CD14-positive monocyte (primary cell): Measurements from ENCODE around the gene NDUFS6. TPM values are rescaled to one million over a fixed set of nuclear protein-coding genes. Genes with fewer than 3 reads are reported as not detected.

Experiments
- DNase-seq, 3 donors: peaks; one replicate each; pipeline ENCODE4 v3.0.0-alpha.2; 2011 to 2022
- H2AFZ ChIP-seq: 2 replicates; pipeline ENCODE4 v1.6.0; 2012; ENCODE audit warnings: mild to moderate bottlenecking, low read depth, low read length, inconsistent platforms; ENCODE audit not compliant: insufficient read depth, poor library complexity, severe bottlenecking
- H3K27ac ChIP-seq, 2 donors: 1 replicate in 1 of 2; 2 replicates in 1 of 2; pipeline ENCODE4 v1.5.1; 2012 to 2013; ENCODE audit warnings: low read length in 2 of 2, control low read depth in 1 of 2, inconsistent platforms in 1 of 2, low read depth in 1 of 2, mild to moderate bottlenecking in 1 of 2
- H3K27me3 ChIP-seq, 2 donors: one replicate each; pipeline versions ENCODE4 v1.6.0 to v1.6.1; 2011 to 2013; ENCODE audit warnings: low read length in 2 of 2; ENCODE audit not compliant: control insufficient read depth in 2 of 2, insufficient read depth in 2 of 2
- H3K36me3 ChIP-seq, 2 donors: replicated peaks in 1 of 2; 1 replicate in 1 of 2; 2 replicates in 1 of 2; pipeline versions ENCODE4 v1.5.1 to v1.6.1; 2012 to 2013; ENCODE audit warnings: low read length in 2 of 2, control low read depth in 1 of 2, inconsistent platforms in 1 of 2, mild to moderate bottlenecking in 1 of 2; ENCODE audit not compliant: insufficient read depth in 2 of 2, control insufficient read depth in 1 of 2
- H3K4me1 ChIP-seq, 2 donors: 1 replicate in 1 of 2; 2 replicates in 1 of 2; pipeline versions ENCODE4 v1.5.1 to v1.6.1; 2012 to 2013; ENCODE audit warnings: low read length in 2 of 2, control low read depth in 1 of 2, inconsistent platforms in 1 of 2, mild to moderate bottlenecking in 1 of 2, moderate library complexity in 1 of 2; ENCODE audit not compliant: insufficient read depth in 2 of 2, control insufficient read depth in 1 of 2
- H3K4me2 ChIP-seq: replicated peaks from 2 replicates; pipeline ENCODE3; 2012; ENCODE audit warnings: low read length, moderate library complexity, mild to moderate bottlenecking; ENCODE audit not compliant: poor library complexity, severe bottlenecking; ENCODE audit errors: extremely low read depth
- H3K4me3 ChIP-seq, 3 experiments: fragments of 200-600 bp in 1 of 3; sonication (generic) in 1 of 3; replicated peaks in 1 of 3; 1 replicate in 2 of 3; 2 replicates in 1 of 3; pipeline ENCODE4 v1.5.1; 2011 to 2013; ENCODE audit warnings: low read length in 3 of 3, mild to moderate bottlenecking in 3 of 3, control low read depth in 2 of 3, low read depth in 2 of 3, inconsistent platforms in 1 of 3, moderate library complexity in 1 of 3
- H3K79me2 ChIP-seq: 2 replicates; pipeline ENCODE4 v1.6.0; 2012; ENCODE audit warnings: mild to moderate bottlenecking, control low read depth, inconsistent platforms, low read length, moderate library complexity; ENCODE audit not compliant: insufficient read depth
- H3K9ac ChIP-seq: 2 replicates; pipeline ENCODE4 v1.6.0; 2017; ENCODE audit warnings: low read length, mild to moderate bottlenecking; ENCODE audit not compliant: insufficient read depth, poor library complexity, severe bottlenecking
- H3K9me3 ChIP-seq, 2 donors: replicated peaks in 1 of 2; 1 replicate in 1 of 2; 2 replicates in 1 of 2; pipeline versions ENCODE4 v1.5.1 to v1.6.1; 2012 to 2013; ENCODE audit warnings: low read length in 2 of 2, control low read depth in 1 of 2; ENCODE audit not compliant: control insufficient read depth in 1 of 2, insufficient read depth in 1 of 2
- H4K20me1 ChIP-seq: 2 replicates; pipeline ENCODE4 v1.6.0; 2012; ENCODE audit warnings: mild to moderate bottlenecking, low read length, control low read depth, moderate library complexity; ENCODE audit not compliant: insufficient read depth
- H3K27ac Mint-ChIP-seq, 7 donors: one replicate each; pipeline ENCODE4 v1.8.0; 2020; ENCODE audit warnings: mild to moderate bottlenecking in 7 of 7, mixed read lengths in 7 of 7, moderate library complexity in 6 of 7, inconsistent platforms in 2 of 7
- H3K27me3 Mint-ChIP-seq, 3 donors: one replicate each; pipeline ENCODE4 v1.8.0; 2021 to 2022; ENCODE audit warnings: low read depth in 3 of 3, mild to moderate bottlenecking in 3 of 3, mixed read lengths in 3 of 3, moderate library complexity in 3 of 3, inconsistent platforms in 1 of 3
- H3K36me3 Mint-ChIP-seq, 2 donors: one replicate each; pipeline ENCODE4 v1.8.0; 2020; ENCODE audit warnings: mixed read lengths in 2 of 2, inconsistent platforms in 1 of 2, mild to moderate bottlenecking in 1 of 2
- H3K4me1 Mint-ChIP-seq: one replicate; pipeline ENCODE4 v1.8.0; 2020; ENCODE audit warnings: mild to moderate bottlenecking, mixed read lengths
- H3K4me3 Mint-ChIP-seq, 2 donors: one replicate each; pipeline ENCODE4 v1.8.0; 2020; ENCODE audit warnings: mild to moderate bottlenecking in 2 of 2, mixed read lengths in 2 of 2, moderate library complexity in 1 of 2
- H3K9me3 Mint-ChIP-seq, 7 donors: one replicate each; pipeline ENCODE4 v1.8.0; 2020 to 2022; ENCODE audit warnings: mixed read lengths in 7 of 7, mild to moderate bottlenecking in 6 of 7, moderate library complexity in 6 of 7, inconsistent platforms in 2 of 7
- CTCF ChIP-seq: fragments of 200-600 bp; IDR thresholded peaks from one replicate; pipeline ENCODE4 v1.8.0; 2022; ENCODE audit warnings: antibody characterized with exemption, mild to moderate bottlenecking
- WGBS: methylation state at CpG from one replicate; pipeline ENCODE4 v1.1.5; 2013; ENCODE audit warnings: missing lambda C conversion rate; ENCODE audit not compliant: insufficient coverage; 5-methylcytosine and 5-hydroxymethylcytosine counted together
- intact Hi-C, 2 donors: fragments of 100-400 bp; cut with micrococcal nuclease; formaldehyde crosslinking; loops; one replicate each; pipeline versions ENCODE4 v1.15.0 to v1.15.1; 2023
- polyA plus RNA-seq, 3 donors: library from polyadenylated mRNA; depleted of rRNA in 1 of 3; unstranded in 2 of 3; stranded (reverse) in 1 of 3; fragments of 300-500 nt in 2 of 3; fragments of >200 nt in 1 of 3; fragmentation: Illumina TruSeq in 2 of 3; gene quantifications; 1 replicate in 2 of 3; 2 replicates in 1 of 3; pipeline ENCODE4 v1.2.3, GENCODE V29; 2012 to 2021

Gene NDUFS6
- polyA plus RNA-seq, 3 donors: 20.5 to 62.3 (median 62.2) TPM

GRCh38 chr5:1770443-1770802 lies 30.8 kb upstream of the NDUFS6 start:
- H3K9me3 Mint-ChIP-seq: peaks cover 0 to 3% (median 0%) of the 10 kb centered on the region in 7 donors
- intact Hi-C loops: no loop called here
- H3K36me3 Mint-ChIP-seq: no peaks in the 10 kb centered on the region
- Histone ChIP-seq H3K9ac (no peak overlapping the region), H3K79me2 (no peaks in the 10 kb centered on the region), H3K4me2 (no peak overlapping the region), H3K36me3 (no peaks in the 10 kb centered on the region), H2AFZ (no peak overlapping the region), H3K27ac (no peak overlapping the region), H3K27me3 (no peaks in the 10 kb centered on the region), H3K9me3 (no peaks in the 10 kb centered on the region), H4K20me1 (no peaks in the 10 kb centered on the region), H3K4me3 (no peak overlapping the region), H3K4me1 (no peaks in the 10 kb centered on the region)
- 81% methylated on average over 3 of the region's 6 CpGs for WGBS
- no peak for DNase-seq
- TF ChIP-seq CTCF: no peak
- peaks cover 10 to 20% (median 11%) of the 10 kb centered on the region in 3 donors for H3K27me3 Mint-ChIP-seq
- H3K4me3 Mint-ChIP-seq: no peak overlapping the region
- H3K27ac Mint-ChIP-seq: no peak overlapping the region
- no peaks in the 10 kb centered on the region for H3K4me1 Mint-ChIP-seq

- Mint-ChIP-seq H3K9me3 (peaks cover 0 to 3% (median 0%) of the 10 kb centered on the region in 7 donors), H3K4me1 (no peaks in the 10 kb centered on the region), H3K27me3 (peaks cover 10 to 17% (median 11%) of the 10 kb centered on the region in 3 donors), H3K4me3 (peak overlapping the region in 1 of 2 donors; percentile 9), H3K27ac (no peak overlapping the region), H3K36me3 (no peaks in the 10 kb centered on the region)
- no peaks in the 10 kb centered on the region for H3K9me3 ChIP-seq
- no peak overlapping the region for H2AFZ ChIP-seq
- no peak overlapping the region for H3K4me2 ChIP-seq
- intact Hi-C loops: no loop called here
- H3K27ac ChIP-seq: no peak overlapping the region
- H3K36me3 ChIP-seq: no peaks in the 10 kb centered on the region
- H3K4me3 ChIP-seq: no peak overlapping the region
- 78% methylated on average over 17 of the region's 20 CpGs for WGBS
- no peak overlapping the region for H3K9ac ChIP-seq
- DNase-seq: no peak
- H3K4me1 ChIP-seq: no peaks in the 10 kb centered on the region
- H3K79me2 ChIP-seq: no peaks in the 10 kb centered on the region
- no peaks in the 10 kb centered on the region for H3K27me3 ChIP-seq
- TF ChIP-seq CTCF: no peak
- H4K20me1 ChIP-seq: no peaks in the 10 kb centered on the region
Measured at GRCh38 chr5:1771149-1772065, 29.8 kb upstream of the NDUFS6 start.
